ENCODE data around the gene PARD3B. TPM values are rescaled to one million over a fixed set of nuclear protein-coding genes. Genes with fewer than 3 reads are reported as not detected.

Gene PARD3B
- total RNA-seq, 1 donor from 2014 or later, result 12.3 TPM

DNA sequence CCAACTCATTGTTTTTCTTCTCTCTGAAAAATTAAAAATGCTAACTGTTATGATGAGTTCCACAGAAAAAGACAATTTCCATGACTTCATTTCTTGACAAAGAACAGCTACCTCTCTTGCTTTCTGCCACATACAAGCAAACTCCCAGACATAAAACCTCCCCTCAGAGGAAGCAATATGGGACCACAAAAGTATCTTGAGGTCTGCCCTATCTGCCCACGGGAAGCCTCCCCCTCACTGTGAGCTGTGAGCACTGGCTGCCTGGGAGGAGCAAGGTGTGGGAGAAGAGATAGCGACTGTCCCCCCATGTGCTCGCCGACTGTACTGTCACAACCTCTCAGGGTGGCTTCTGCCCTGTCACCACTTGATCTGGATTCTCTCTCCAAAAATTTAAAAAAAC is 1067.4 kb downstream of the PARD3B start:
- Histone ChIP-seq H3K4me1 (no peaks in the 10 kb centered on the region), H3K27me3 (no peaks in the 10 kb centered on the region), H3K27ac (no peak overlapping the region), H3K36me3 (no peaks in the 10 kb centered on the region), H3K9me3 (no peaks in the 10 kb centered on the region), H3K4me3 (no peak overlapping the region)
- intact Hi-C loops (cut with DNase I), result no loop called here
- TF ChIP-seq POLR2A (IDR thresholded peaks at IDR 0.05) (no peak), POLR2AphosphoS5 (IDR thresholded peaks at IDR 0.05; ENCODE audit: insufficient read depth in 1 of 2, low read depth in 1 of 2) (no peak)
- TF ChIP-seq, protein P1, sequence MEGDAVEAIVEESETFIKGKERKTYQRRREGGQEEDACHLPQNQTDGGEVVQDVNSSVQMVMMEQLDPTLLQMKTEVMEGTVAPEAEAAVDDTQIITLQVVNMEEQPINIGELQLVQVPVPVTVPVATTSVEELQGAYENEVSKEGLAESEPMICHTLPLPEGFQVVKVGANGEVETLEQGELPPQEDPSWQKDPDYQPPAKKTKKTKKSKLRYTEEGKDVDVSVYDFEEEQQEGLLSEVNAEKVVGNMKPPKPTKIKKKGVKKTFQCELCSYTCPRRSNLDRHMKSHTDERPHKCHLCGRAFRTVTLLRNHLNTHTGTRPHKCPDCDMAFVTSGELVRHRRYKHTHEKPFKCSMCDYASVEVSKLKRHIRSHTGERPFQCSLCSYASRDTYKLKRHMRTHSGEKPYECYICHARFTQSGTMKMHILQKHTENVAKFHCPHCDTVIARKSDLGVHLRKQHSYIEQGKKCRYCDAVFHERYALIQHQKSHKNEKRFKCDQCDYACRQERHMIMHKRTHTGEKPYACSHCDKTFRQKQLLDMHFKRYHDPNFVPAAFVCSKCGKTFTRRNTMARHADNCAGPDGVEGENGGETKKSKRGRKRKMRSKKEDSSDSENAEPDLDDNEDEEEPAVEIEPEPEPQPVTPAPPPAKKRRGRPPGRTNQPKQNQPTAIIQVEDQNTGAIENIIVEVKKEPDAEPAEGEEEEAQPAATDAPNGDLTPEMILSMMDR (IDR thresholded peaks at IDR 0.05), result no peak
- DNase-seq (ENCODE audit: extremely low spot score in 2 of 2), result no peak

DNA sequence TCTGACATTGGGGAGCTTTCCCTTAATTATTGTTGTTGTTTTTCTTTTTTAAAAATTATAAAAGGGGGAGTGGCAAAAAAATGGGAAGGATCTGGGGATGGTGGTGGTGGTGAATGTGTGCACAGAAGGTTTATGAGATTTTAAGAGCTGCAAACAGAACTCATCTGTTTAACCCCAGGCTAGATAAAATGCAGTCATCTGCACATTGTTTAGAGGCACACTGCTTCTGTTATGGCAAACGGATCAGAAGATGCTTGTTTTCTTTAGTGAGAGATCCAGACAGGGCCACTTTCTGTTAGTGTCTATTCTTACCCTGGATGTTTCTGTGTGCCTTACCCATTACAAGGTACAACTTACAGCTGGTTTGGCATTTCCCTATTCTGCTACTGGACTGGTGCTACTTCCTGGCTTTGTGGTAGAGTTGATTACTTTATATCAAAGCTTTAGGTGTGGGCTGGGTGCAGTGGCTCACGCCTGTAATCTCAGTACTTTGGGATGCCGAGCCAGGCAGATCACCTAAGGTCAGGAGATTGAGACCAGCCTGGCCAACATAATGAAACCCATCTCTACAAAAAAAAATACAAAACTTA is 1068.8 kb downstream of the PARD3B start:
- TF ChIP-seq, protein P1 (IDR thresholded peaks at IDR 0.05), result no peak
- Histone ChIP-seq H3K36me3 (no peaks in the 10 kb centered on the region), H3K27ac (no peak overlapping the region), H3K4me3 (no peak overlapping the region), H3K9me3 (no peaks in the 10 kb centered on the region), H3K27me3 (no peaks in the 10 kb centered on the region), H3K4me1 (no peaks in the 10 kb centered on the region)
- no peak for DNase-seq (ENCODE audit: extremely low spot score in 2 of 2)
- intact Hi-C loops (cut with DNase I), result no loop called here

DNA sequence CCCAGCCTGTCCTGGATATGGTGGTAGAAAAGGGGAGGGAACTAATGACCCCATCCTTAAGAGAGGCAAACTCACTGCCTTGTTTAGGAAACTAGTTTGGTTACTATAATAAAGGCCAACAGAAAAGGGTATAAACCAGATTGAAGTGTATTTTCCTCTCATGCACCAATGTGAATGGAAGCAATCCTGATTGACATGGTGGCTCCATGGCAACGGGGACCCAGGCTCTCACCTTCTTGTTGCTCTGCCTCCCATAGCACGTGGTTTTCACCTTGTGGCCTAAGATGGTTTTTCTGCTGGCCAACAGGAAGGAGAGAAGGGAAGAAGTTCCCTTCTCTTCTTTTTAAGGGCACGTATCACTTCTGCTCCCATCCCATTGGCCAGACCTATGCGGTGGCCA is 1069.7 kb downstream of the PARD3B start:
- H3K27me3 ChIP-seq, result no peaks in the 10 kb centered on the region
- H3K4me1 ChIP-seq, result no peaks in the 10 kb centered on the region
- no peaks in the 10 kb centered on the region for H3K36me3 ChIP-seq
- H3K4me3 ChIP-seq, result no peak overlapping the region
- no peak for DNase-seq (ENCODE audit: extremely low spot score in 2 of 2)
- no peak overlapping the region for H3K27ac ChIP-seq
- intact Hi-C loops (cut with DNase I), result no loop called here
- no peaks in the 10 kb centered on the region for H3K9me3 ChIP-seq
- TF ChIP-seq POLR2AphosphoS5 (IDR thresholded peaks at IDR 0.05; ENCODE audit: insufficient read depth in 1 of 2, low read depth in 1 of 2), result no peak
- TF ChIP-seq, protein P1 (IDR thresholded peaks at IDR 0.05), result no peak
- no peak for TF ChIP-seq POLR2A (IDR thresholded peaks at IDR 0.05)

DNA sequence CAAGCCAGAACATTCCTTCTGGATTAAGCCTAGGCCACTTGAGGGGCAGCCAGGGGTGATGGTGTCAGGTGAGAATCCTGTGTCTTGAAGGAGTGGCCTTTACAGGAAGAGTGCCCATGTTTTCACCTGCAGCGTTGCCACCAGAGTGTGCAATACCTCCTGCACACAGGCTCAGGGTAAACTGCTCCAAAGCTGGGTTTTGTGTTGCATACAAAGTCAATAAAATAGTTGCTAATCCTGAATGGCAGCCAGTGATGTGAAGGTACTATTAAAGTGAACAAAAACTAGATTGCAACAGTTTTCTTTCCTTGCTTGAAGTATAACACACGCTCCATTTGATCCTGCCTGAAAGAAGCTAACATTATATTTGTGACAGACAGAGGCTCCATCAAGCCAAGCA is 1072.6 kb downstream of the PARD3B start:
- intact Hi-C loops (cut with DNase I), result no loop called here
- no peak overlapping the region for H3K27ac ChIP-seq

DNA sequence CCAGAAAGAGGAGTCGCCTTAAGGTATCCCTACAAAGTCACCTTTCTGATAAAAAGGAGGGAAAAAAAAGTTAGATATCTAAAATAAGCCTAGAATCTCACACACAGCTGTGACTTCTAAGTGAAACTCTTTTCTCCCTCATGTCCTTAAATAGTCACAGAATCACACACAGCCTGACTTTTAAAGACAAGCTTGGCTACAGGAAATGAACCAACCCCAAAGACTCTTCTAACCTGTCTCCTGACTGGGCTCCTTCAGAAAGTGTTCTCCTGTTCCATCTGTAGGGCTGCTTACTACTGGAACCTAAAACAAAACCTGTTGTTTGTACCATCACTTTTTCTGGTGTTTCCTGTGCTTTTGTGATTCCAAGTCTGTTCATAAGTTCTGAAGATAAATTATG is 1074.3 kb downstream of the PARD3B start:
- no peaks in the 10 kb centered on the region for H3K27me3 ChIP-seq
- intact Hi-C loops (cut with DNase I), result no loop called here
- no peak overlapping the region for H3K4me3 ChIP-seq
- no peaks in the 10 kb centered on the region for H3K9me3 ChIP-seq
- H3K4me1 ChIP-seq, result no peaks in the 10 kb centered on the region
- no peak for DNase-seq (ENCODE audit: extremely low spot score in 2 of 2)
- no peak for TF ChIP-seq POLR2A (IDR thresholded peaks at IDR 0.05)
- TF ChIP-seq POLR2AphosphoS5 (IDR thresholded peaks at IDR 0.05; ENCODE audit: insufficient read depth in 1 of 2, low read depth in 1 of 2), result no peak
- TF ChIP-seq, protein P1 (IDR thresholded peaks at IDR 0.05), result no peak
- H3K36me3 ChIP-seq, result no peaks in the 10 kb centered on the region
- no peak overlapping the region for H3K27ac ChIP-seq

More for the DNA sequence above, 1072.6 kb downstream of the PARD3B start:
- Histone ChIP-seq H3K9me3 (no peaks in the 10 kb centered on the region), H3K36me3 (no peaks in the 10 kb centered on the region), H3K4me3 (no peak overlapping the region), H3K27me3 (no peaks in the 10 kb centered on the region), H3K4me1 (no peaks in the 10 kb centered on the region)
- TF ChIP-seq, protein P1 (IDR thresholded peaks at IDR 0.05), result no peak
- TF ChIP-seq POLR2A (IDR thresholded peaks at IDR 0.05), result no peak
- no peak for TF ChIP-seq POLR2AphosphoS5 (IDR thresholded peaks at IDR 0.05; ENCODE audit: insufficient read depth in 1 of 2, low read depth in 1 of 2)
- DNase-seq (ENCODE audit: extremely low spot score in 2 of 2), result no peak
